GM19372 (cell line): ENCODE results near the gene ITGAE.

ENCODE experiments used
- ATAC-seq: cut with Tn5 transposase; IDR thresholded peaks from one replicate; pipeline ENCODE4 v1.9.1; 2021; ENCODE audit warnings: mild to moderate bottlenecking, low read depth, moderate library complexity; ENCODE audit not compliant: unreplicated experiment

Gene ITGAE

GRCh38 chr17:3821101-3821500 lies 20.1 kb upstream of the ITGAE start:
- no peak for ATAC-seq

- ATAC-seq: no peak
Observed at GRCh38 chr17:3818786-3819185, 17.8 kb upstream of the ITGAE start.

DNA sequence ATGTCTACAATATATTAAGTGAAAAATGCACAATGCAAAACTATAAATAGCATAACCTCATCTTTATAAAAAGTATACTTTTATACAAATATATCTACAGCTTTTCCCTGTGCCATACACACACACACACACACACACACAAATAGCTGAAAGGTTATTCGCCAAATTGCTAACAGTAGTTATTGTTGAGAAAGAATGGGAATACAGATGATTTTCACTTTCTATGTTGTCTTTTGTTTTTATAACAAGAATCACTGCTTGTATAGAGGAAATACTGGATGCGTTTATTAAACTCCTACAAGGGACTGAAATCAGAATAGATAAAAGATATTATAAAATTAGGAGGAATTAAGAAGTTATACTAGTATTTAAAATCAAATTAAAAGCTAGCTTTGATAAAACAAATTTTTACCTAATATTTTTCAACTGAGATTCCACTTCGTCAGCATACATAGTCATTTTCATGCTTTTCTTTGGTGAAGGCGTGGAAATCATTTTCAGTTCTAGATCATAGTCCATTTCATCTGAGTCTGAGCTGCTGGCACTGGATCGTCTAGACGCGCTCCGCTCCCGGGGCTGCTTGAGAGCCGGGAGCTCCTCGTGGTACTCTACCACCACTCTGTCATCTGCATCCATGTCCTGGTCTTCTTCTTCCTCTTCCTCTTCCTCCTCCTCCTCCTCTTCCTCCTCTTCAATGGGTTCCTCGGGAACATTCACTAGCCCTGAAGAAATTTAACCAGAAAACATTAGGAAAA lies 17.0 kb upstream of the ITGAE start:
- ATAC-seq: no peak

DNA sequence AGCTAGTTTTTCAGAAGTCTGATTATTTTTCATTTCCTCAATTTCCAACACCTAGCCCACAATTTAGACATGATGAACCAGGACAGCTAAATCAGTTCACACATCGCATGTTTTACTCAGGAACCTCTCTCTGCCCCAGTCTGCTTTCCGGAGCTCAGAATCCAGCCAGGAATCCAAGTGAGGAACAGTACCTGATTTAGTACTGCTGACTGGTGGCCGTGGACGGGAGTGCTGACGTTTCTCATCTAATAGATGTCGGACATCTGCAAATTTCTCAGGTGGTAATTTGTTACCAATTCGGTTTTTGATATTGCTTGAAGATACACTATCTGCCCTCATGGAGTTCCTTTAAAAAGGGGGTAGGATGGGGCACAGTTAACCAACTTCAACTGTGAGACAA lies 14.9 kb upstream of the ITGAE start:
- no peak for ATAC-seq

DNA sequence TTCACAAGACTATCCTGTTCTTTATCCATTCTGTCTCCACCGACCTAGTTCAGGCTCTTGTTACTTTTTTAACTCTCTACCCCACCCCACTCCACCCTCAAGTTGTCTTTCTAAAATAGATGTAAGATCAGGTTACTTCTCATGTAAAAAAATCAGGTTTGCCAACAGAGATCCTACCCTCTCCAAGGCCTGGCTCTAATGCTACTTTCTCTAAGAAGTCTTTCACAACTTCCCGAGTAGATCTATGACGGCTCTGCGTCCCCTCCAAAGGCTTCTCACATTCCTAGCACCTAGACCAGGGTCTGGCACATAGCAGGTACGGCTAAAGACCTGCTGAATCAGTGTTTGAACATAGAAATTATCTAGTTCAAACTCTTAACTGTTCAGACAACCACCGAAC lies 14.1 kb upstream of the ITGAE start:
- no peak for ATAC-seq

- no peak for ATAC-seq
Observed at GRCh38 chr17:3814361-3814760, 13.4 kb upstream of the ITGAE start.

DNA sequence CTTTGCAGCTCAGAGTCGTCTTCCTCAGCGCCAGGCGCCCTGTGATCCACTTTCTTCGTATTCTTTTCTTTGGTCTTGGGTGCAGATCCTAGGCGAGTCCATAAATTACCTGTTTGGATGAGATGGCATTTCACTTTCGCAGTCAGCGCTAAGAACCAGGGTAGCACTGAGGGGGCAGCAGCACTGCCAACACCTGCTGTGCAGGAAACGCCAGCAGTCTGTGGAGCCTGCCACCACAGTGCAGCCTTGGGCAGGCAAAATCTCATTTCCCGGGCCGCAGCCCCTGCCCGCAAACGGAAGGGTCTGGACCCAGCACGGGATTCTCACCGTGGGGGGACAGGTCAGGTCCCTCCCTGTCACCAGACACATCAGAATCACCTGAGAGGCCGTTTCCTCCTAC lies 12.2 kb upstream of the ITGAE start:
- ATAC-seq: no peak

DNA sequence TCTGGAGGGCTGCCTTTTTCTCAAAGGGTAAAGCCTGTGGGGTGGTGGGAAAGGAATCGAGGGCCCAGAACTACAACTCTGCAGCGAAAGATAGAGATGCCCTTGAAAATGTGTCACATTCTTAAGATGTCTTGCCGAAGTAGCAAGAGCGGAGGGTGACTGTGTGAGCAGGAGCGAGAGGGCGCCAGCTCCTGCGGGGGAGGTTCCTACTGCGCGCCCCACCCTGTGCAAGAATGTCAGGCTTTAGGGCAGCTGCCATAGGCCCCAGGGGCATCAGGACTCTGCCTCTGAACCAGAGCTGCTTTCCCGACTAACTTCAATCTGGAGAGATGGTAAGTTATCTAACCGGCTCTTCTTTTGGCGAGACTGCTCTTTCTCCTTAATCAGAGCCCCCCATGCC lies 11.8 kb upstream of the ITGAE start:
- no peak for ATAC-seq

DNA sequence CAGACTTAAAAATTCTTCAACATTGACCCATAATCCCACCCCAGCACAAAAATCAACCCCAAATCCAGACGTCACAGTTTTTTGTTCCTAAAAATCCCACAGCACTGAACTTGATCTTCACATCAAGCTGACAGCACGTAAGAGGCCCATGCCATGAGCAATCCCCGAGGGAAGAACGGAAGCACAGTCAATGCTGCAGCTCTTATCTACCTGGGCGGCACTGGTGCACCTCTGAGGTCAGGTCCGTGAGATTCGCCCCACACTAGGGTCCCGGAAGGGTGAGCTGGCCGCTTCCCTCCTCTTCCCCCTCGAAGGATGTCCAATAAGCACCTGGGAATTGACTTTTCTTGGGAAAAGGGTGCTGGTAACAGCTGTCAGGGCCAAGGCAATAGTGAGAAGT lies 11.3 kb upstream of the ITGAE start:
- no peak for ATAC-seq

- ATAC-seq: no peak
Observed at GRCh38 chr17:3810019-3810418, 9.0 kb upstream of the ITGAE start.

DNA sequence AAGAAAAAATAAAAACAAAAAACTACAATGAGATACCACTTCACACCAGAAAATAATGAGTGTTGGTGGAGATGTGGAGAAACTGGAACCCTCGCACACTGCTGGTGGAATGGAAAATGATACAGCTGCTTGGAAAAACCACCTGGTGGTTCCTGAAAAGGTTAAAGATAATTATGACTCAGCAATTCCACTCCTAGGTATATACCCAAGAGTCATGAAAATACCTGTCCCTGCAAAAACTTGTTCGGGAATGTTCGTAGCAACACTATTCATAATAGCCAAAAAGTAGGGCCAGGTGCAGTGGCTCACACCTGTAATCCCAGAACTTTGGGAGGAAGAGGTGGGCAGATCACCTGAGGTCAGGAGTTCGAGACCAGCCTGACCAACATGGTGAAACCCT lies 8.1 kb upstream of the ITGAE start:
- ATAC-seq: no peak

GRCh38 chr17:3808701-3809100 lies 7.7 kb upstream of the ITGAE start:
- ATAC-seq: no peak

GRCh38 chr17:3805581-3805980 lies 4.6 kb upstream of the ITGAE start:
- no peak for ATAC-seq

DNA sequence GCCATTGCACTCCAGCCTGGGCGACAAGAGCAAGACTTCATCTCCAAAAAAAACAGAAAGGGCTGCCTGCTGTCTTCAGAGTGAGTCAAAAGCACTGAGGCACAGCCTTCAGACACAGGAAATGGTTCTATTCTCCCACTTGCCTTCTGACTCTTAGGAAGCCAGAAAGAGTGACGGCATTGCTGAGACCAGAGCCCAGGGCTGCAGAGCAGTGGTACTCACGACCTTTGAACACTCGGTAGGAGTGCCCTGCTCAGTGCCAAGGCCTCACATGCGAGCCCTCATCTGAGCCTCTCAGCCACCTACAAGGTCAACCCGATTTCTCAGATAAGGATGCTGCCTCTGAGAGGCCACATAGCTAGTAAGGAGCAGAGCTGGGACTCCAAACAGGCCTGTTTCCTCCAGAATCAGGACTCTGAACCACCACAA lies 3.5 kb upstream of the ITGAE start:
- no peak for ATAC-seq

DNA sequence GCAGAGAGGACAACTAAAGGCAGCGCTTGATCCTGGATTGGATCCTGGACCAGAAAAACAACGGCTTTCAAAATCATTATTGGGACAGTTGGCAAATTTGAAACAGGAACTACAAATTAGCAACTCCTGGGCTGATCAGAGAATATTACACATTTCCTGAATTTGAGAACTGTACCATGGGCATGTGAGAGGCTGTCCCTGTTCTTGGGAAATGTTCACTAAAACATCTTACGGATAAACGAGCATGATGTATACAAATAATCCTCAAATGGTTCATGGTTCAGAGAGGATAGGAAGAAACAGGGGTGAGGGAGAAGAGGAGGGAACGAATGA lies 2.3 kb upstream of the ITGAE start:
- no peak for ATAC-seq

- ATAC-seq: no peak
Observed at GRCh38 chr17:3802461-3803307, 1.7 kb upstream of the ITGAE start.

DNA sequence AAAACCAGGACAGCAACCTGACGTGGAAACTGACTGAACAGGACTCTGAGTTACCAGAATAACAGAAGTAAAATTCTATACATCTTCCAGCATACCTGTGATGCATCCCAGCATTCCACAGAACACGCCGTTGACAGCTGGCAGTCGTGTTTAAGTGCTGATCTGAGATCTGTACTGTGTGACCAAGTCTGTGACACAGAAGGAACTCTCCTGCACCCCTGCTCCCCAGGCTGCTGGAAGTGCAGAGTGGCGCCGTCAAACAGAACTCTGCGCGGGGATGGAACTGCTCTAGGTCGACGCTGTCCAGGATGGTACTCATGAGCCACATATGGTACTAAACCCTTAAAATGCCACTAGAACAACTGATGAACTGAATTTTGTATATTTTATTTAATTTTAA lies 804 bp upstream of the ITGAE start:
- no peak for ATAC-seq

- ATAC-seq: no peak
Observed at GRCh38 chr17:3801347-3801746, 359 bp upstream of the ITGAE start.

GRCh38 chr17:3799181-3799945 lies 1.6 kb downstream of the ITGAE start:
- no peak for ATAC-seq

DNA sequence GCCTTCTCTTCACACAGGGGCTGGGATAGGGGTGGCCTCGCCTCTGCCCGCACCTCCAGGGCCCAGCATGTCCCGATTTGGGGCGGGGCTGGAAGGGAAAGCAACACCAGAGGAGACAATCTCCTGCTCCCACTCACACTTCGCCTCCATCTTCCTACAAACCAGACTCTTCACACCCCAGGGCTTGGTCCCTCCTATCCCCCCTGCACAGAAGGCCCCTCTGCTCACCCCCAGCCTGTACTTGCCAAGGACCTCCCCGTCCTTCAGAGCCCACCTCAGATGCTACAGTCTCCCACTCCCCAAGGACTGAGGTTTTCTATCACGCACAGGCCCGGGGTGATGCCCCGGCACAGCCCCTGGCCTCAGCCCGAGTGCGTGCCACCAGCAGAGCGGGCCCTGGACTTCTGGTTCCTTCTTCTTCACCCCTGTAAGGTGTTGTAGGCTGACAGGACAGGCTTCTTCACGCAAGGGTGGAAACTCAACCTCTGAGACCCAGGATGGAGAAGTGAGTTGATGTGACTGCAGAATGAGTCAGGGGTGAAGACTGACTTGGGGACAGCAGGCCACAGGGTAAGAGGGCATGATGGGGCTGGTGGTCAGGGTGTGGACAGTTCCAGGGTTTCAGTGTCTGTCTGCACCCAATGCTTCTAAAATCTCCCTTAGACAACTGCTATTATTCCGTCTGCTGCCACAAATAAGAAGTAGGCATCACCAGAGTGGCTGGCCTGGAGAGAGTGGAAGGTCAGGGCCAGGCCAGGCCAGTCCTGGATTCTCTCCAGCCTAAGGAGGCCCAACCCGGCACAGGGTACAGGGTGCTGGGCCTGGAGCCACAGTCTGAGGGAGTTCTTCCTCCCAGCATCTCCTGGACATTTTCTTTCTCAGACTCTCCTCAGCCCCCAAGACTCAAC lies 2.5 kb downstream of the ITGAE start:
- no peak for ATAC-seq
